ENCODE results near the gene IZUMO4. TPM values are rescaled to one million over a fixed set of nuclear protein-coding genes. Genes with fewer than 3 reads are reported as not detected.
"Not testable (repeated sequence)": the region's sequence is repeated elsewhere in the genome, so short reads cannot be mapped to it uniquely, and the experiment has no call there.

The IZUMO4 gene
- total and polyA plus RNA-seq, 9 donors = 1.7 to 4.0 (median 2.1) TPM

DNA sequence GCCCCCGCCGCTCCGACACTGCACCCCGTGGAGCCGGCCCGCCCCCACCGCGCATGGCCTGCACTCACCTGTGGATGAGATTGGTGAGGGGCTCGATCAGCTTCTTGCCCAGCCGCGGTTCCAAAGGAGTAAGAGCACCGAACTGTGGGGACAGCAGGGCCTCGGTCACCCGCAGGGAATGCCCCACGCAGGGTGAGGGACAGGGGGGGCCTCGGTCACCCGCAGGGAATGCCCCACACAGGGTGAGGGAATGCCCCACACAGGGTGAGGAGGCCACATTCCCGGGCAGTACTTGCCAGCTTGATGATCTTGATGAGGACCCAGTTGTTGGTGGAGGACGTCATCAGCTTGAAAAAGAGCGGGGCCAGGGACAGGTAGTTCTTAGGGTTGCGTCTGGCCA lies 32.3 kb downstream of the IZUMO4 start:
- WGBS (ENCODE audit: insufficient coverage) = 96% methylated on average over 17 of the region's 21 CpGs
- no peak overlapping the region for H3K27ac ChIP-seq (ENCODE audit: low read length)

DNA sequence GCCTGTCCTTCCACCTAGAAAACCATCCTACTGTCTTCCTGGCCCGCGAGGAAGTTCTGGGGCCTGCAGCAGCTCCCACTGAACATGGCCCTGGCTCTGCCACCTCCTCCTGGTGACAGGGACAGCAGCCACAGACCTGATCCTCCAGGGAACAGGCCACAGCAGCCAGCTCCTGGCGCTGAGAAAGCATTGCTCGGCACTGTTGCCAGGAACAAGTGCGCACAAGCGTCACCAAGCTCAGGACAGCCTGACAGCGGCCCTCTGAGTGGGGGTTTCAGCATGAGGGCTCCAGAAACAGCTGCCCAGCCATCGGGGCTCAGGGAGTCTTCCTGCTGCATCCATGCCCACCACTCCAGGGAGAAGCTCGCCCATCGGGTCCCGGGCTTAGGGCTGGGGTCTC lies 32.8 kb downstream of the IZUMO4 start:
- Histone ChIP-seq H3K27ac (ENCODE audit: low read length) (no peak overlapping the region), H3K4me3 (ENCODE audit: low read length) (no peak overlapping the region), H3K4me1 (ENCODE audit: control insufficient read depth, insufficient read depth, low read length) (no peaks in the 10 kb centered on the region), H3K9me3 (replicated peaks; ENCODE audit: control insufficient read depth, low read depth, low read length) (no peaks in the 10 kb centered on the region), H3K36me3 (ENCODE audit: control insufficient read depth, insufficient read depth, low read length) (peaks cover 66% of the 10 kb centered on the region), H3K27me3 (ENCODE audit: control insufficient read depth, insufficient read depth, low read length) (no peaks in the 10 kb centered on the region)
- 94% methylated on average over 11 of the region's 11 CpGs for WGBS (ENCODE audit: insufficient coverage)
- DNase-seq = no peak

More for the DNA sequence above, 32.3 kb downstream of the IZUMO4 start:
- no peak overlapping the region for H3K4me3 ChIP-seq (ENCODE audit: low read length)
- H3K27me3 ChIP-seq (ENCODE audit: control insufficient read depth, insufficient read depth, low read length) = no peaks in the 10 kb centered on the region
- H3K36me3 ChIP-seq (ENCODE audit: control insufficient read depth, insufficient read depth, low read length) = peaks cover 70% of the 10 kb centered on the region
- no peak for DNase-seq
- H3K9me3 ChIP-seq (replicated peaks; ENCODE audit: control insufficient read depth, low read depth, low read length) = no peaks in the 10 kb centered on the region
- H3K4me1 ChIP-seq (ENCODE audit: control insufficient read depth, insufficient read depth, low read length) = no peaks in the 10 kb centered on the region

DNA sequence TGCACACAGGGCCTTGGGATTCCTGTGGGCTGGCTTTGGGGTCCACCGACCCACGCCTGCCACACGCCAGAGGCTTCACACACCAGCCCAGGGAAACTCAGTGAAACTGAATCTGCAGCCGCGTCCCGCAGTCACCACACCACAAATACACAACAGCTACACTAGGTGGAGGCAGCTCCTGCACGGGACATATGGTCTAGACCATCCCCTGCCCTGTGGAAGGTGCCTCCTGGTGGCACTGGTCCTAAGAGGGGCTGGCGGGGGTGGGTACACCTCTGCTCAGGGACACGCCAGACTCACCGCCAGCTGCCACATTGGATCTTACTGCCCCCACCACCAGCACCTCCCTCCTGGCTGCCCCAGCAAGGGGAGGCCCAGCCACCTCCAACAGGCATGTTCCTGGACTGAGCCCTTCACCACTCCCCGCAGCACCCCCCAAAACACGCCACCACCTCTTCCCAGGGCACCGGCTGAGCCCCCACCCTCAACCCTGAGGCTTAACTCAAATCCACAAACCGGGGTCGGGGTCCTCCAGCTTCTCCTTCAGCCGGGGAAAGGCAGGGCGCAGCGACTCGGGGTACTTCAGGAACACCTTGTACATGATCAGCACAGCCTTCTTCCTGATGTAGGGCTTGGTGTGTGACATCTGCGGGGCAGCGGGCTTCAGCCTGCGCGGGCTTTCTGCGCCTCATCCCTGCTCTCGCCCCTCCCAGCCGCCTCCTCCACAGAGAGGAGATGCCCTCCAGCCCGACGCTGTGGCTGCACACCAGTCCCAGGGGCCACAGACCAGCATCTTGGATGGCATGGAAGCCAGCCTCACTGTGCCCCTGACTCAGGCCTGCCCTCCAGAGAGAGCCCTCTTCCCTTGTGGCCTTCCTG lies 33.4 kb downstream of the IZUMO4 start:
- H3K27me3 ChIP-seq (ENCODE audit: control insufficient read depth, insufficient read depth, low read length) = no peaks in the 10 kb centered on the region
- no peaks in the 10 kb centered on the region for H3K9me3 ChIP-seq (replicated peaks; ENCODE audit: control insufficient read depth, low read depth, low read length)
- 92% methylated on average over 21 of the region's 28 CpGs for WGBS (ENCODE audit: insufficient coverage)
- no peaks in the 10 kb centered on the region for H3K4me1 ChIP-seq (ENCODE audit: control insufficient read depth, insufficient read depth, low read length)
- peaks cover 61% of the 10 kb centered on the region for H3K36me3 ChIP-seq (ENCODE audit: control insufficient read depth, insufficient read depth, low read length)
- no peak overlapping the region for H3K4me3 ChIP-seq (ENCODE audit: low read length)
- H3K27ac ChIP-seq (ENCODE audit: low read length) = no peak overlapping the region
- no peak for DNase-seq

DNA sequence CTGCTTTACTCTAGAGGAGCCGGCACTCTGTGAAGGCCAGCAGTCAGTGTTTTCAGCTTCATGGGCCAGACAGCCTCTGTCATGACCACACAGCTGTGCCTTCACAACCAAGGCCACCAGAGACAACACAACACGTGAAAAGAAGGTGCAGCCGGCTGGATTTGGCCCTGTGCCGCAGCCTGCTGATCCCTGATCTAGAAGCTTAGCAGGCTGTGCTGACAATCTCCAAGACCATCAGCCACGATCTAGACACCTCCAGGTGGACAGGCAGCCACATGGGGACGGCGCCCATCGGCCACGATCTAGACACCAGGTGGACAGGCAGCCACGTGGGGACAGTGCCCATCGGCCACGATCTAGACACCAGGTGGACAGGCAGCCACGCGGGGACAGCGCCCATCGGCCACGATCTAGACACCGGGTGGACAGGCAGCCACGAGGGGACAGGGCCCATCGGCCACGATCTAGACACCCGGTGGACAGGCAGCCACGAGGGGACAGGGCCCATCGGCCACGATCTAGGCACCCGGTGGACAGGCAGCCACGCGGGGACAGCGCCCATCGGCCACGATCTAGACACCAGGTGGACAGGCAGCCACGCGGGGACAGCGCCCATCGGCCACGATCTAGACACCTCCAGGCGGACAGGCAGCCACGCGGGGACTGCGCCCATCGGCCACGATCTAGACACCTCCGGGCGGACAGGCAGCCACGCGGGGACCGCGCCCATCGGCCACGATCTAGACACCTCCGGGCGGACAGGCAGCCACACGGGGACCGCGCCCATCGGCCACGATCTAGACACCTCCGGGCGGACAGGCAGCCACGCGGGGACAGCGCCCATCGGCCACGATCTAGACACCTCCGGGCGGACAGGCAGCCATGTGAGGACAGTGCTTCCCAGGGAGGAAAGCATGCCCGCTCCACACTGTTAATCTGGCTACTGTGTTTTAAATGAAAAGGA lies 34.6 kb downstream of the IZUMO4 start:
- not testable (repeated sequence) for H3K4me1 ChIP-seq (ENCODE audit: control insufficient read depth, insufficient read depth, low read length); DNase-seq; H3K27ac ChIP-seq (ENCODE audit: low read length); H3K9me3 ChIP-seq (replicated peaks; ENCODE audit: control insufficient read depth, low read depth, low read length); H3K4me3 ChIP-seq (ENCODE audit: low read length); H3K27me3 ChIP-seq (ENCODE audit: control insufficient read depth, insufficient read depth, low read length)
- WGBS (ENCODE audit: insufficient coverage) = 90% methylated on average over 62 of the region's 67 CpGs
- H3K36me3 ChIP-seq (ENCODE audit: control insufficient read depth, insufficient read depth, low read length) = peaks cover 63% of the 10 kb centered on the region

DNA sequence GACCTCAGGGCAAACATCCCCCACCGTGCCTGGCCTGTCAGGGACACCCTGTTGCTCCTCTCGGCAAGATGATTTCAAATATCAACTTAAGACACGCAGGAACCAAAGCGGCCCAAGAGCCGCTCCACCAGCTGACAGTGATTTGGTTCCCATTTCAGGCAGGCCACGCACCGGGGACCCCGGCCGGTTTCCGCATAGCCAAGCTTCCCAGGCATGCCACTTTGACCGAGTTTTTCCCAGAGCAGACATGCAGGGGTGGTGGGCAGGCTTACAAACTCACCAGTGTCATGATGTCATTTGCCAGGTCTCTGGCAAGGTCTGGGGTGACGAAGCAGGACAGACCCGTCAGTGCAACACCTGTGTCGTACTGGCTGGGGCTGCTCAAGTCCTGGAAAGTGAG lies 35.5 kb downstream of the IZUMO4 start:
- Histone ChIP-seq H3K4me3 (ENCODE audit: low read length) (no peak overlapping the region), H3K4me1 (ENCODE audit: control insufficient read depth, insufficient read depth, low read length) (no peaks in the 10 kb centered on the region), H3K27me3 (ENCODE audit: control insufficient read depth, insufficient read depth, low read length) (no peaks in the 10 kb centered on the region), H3K27ac (ENCODE audit: low read length) (no peak overlapping the region), H3K36me3 (ENCODE audit: control insufficient read depth, insufficient read depth, low read length) (peaks cover 64% of the 10 kb centered on the region), H3K9me3 (replicated peaks; ENCODE audit: control insufficient read depth, low read depth, low read length) (no peaks in the 10 kb centered on the region)
- no peak for DNase-seq
- 92% methylated on average over 14 of the region's 14 CpGs for WGBS (ENCODE audit: insufficient coverage)

DNA sequence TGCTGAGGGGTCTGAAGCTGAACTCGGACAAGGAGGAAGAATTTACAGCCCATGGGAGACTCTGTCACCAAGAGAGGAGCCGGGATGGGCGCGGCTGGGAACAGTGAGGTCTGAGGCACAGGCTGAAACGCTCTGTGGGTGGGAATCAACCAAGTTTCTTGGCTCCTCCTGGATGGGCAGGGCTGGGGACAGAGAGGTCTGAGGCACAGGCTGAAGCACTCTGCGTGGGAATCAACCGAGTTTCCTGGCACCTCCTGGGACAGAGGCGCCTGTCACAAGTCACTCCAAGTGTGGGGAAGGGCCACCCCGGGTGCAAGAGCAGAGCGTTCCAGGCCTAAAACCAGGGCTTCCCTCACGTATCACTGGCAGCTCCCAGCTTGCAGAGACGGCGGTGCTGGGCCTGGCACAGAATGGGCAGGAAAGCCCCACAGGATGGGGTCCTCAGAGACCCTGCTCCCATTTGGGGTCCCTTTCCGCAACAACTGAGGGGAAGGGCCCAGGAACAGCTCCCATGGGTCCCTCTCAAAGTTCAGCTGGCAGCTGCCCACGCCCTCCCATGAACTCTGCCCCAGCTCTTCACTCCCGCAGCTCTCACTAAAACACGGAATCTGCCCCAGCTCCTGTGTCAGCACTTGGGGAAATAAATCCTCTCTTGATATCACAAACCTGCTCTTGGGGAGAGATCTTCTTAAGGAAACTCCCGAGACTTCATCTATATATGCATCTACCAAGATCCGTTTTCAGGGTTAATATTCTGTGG lies 36.2 kb downstream of the IZUMO4 start:
- Histone ChIP-seq H3K27ac (ENCODE audit: low read length) (no peak overlapping the region), H3K4me3 (ENCODE audit: low read length) (no peak overlapping the region), H3K9me3 (replicated peaks; ENCODE audit: control insufficient read depth, low read depth, low read length) (no peaks in the 10 kb centered on the region), H3K4me1 (ENCODE audit: control insufficient read depth, insufficient read depth, low read length) (no peaks in the 10 kb centered on the region), H3K27me3 (ENCODE audit: control insufficient read depth, insufficient read depth, low read length) (no peaks in the 10 kb centered on the region), H3K36me3 (ENCODE audit: control insufficient read depth, insufficient read depth, low read length) (peaks cover 65% of the 10 kb centered on the region)
- 86% methylated on average over 15 of the region's 19 CpGs for WGBS (ENCODE audit: insufficient coverage)
- no peak for DNase-seq

DNA sequence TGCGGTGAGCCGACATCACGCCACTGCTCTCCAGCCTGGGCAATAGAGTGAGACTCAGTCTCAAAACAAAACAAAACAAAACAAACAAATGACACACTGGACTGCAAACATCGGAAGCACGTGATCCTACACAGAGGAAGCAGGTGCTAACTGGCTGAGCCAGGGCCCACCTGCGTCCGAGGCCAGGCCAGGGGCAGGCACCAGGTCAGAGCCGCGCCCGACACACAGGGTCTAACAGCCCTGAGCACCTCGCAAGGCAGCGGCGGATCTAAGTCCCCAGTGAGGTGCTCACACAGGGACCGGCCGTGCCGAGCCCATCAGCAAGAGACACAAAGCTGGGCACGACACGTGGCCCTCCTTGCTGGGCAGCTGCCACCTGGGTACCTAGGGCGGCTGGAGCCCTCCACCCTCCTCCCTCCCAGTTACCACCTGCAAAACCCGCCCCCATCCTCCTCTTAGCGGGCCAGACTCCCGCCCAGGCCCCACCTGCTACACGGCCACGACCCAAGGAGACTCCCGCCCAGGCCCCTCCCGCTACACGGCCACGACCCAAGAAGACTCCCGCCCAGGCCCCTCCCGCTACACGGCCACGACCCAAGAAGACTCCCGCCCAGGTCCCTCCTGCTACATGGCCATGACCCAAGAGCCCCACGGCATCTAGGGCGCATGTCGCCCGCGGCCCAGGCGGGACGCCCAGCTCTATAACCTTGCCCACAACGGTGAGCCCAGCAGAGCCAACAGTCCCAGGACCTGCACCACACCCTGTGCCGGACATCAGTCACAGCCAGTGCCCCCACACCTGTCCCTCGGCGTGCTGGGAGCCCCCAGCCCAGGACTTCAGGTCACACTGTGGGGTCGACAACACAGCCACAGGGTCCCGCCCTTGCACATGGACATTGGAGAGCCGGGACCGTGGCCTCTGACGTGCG lies 39.0 kb downstream of the IZUMO4 start:
- Histone ChIP-seq H3K27me3 (ENCODE audit: control insufficient read depth, insufficient read depth, low read length) (no peaks in the 10 kb centered on the region), H3K27ac (ENCODE audit: low read length) (no peak overlapping the region), H3K4me1 (ENCODE audit: control insufficient read depth, insufficient read depth, low read length) (peaks cover 21% of the 10 kb centered on the region), H3K4me3 (ENCODE audit: low read length) (no peak overlapping the region), H3K36me3 (ENCODE audit: control insufficient read depth, insufficient read depth, low read length) (peaks cover 56% of the 10 kb centered on the region), H3K9me3 (replicated peaks; ENCODE audit: control insufficient read depth, low read depth, low read length) (no peaks in the 10 kb centered on the region)
- no peak for DNase-seq
- 92% methylated on average over 45 of the region's 50 CpGs for WGBS (ENCODE audit: insufficient coverage)

DNA sequence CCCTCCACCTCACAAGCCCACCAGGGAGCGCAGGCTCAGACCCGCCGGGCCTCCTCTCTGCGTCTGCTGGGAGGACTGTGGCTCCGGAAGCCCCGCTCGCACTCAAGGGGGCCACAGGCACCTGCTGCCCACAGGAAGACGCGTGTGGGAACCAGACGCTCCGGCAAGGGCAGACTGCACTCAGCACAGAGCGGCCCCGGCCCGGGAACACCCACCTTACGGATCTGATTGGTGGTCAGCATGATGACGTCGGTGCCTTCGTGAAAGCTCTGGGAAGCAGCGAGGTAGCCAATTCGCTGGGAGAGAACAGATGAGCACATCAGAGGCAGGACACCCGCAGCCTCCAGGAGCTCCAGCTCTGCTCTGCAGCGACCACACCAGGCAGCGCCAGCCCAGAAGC lies 40.1 kb downstream of the IZUMO4 start:
- no peak for DNase-seq
- Histone ChIP-seq H3K9me3 (replicated peaks; ENCODE audit: control insufficient read depth, low read depth, low read length) (no peaks in the 10 kb centered on the region), H3K27me3 (ENCODE audit: control insufficient read depth, insufficient read depth, low read length) (no peaks in the 10 kb centered on the region), H3K4me1 (ENCODE audit: control insufficient read depth, insufficient read depth, low read length) (peaks cover 21% of the 10 kb centered on the region), H3K27ac (ENCODE audit: low read length) (no peak overlapping the region), H3K36me3 (ENCODE audit: control insufficient read depth, insufficient read depth, low read length) (peaks cover 49% of the 10 kb centered on the region), H3K4me3 (ENCODE audit: low read length) (no peak overlapping the region)
- WGBS (ENCODE audit: insufficient coverage) = 82% methylated on average over 22 of the region's 23 CpGs

DNA sequence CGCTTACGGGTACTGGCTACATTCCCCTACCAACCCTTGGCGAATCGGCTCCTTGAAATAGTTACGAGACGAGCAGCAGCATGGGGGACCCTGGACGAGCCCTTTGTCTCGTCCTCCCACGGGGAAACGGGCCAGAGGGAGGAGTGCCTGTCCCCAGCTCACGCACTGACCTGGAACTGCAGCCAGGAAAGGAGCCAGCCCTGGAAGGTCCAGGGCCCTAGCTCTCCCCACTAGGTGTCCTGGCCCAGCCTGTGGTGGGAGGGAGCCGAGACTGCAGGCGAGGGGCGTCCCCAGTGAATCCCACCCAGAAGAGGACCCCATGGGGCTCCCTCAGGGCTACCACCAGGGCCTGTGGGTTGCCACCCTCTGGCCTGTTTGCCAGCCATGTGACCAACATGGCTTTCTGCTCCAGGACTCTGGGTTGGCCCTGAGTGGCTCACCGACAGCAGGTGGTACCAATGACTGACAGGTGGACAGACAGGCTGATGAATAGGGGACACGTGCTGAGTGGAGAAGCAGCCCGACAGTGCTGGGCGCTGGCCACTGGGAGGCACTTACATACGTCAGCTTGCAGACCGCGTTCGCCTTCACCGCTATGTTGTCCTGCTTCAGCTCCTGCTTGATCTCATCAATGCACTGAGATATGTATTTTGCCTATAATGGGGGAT lies 41.5 kb downstream of the IZUMO4 start:
- Histone ChIP-seq H3K27me3 (ENCODE audit: control insufficient read depth, insufficient read depth, low read length) (no peaks in the 10 kb centered on the region), H3K4me1 (ENCODE audit: control insufficient read depth, insufficient read depth, low read length) (peaks cover 21% of the 10 kb centered on the region), H3K4me3 (ENCODE audit: low read length) (no peak overlapping the region), H3K9me3 (replicated peaks; ENCODE audit: control insufficient read depth, low read depth, low read length) (no peaks in the 10 kb centered on the region), H3K36me3 (ENCODE audit: control insufficient read depth, insufficient read depth, low read length) (peaks cover 35% of the 10 kb centered on the region), H3K27ac (ENCODE audit: low read length) (peak overlapping the region; percentile 7)
- WGBS (ENCODE audit: insufficient coverage) = 80% methylated on average over 23 of the region's 23 CpGs
- DNase-seq = no peak

All from muscle of leg (tissue), 11 donors.